ENCODE results near the gene SLC5A6.

- TF ChIP-seq POLR2AphosphoS5 (IDR thresholded peaks at IDR 0.05; ENCODE audit: low read depth, low read length) (no peak), TAF1 (IDR thresholded peaks at IDR 0.05; ENCODE audit: low read depth, low read length) (no peak), POLR2A (IDR thresholded peaks at IDR 0.05; ENCODE audit: low read depth, low read length) (no peak; the same call in 1 of the 2 replicates)
Observed at GRCh38 chr2:27201675-27202074, 10.4 kb downstream of the SLC5A6 start.
